Upper lobe of left lung (tissue), 6 donors: ENCODE data around the gene IP6K3. TPM values are rescaled to one million over a fixed set of nuclear protein-coding genes. Genes with fewer than 3 reads are reported as not detected.

ENCODE experiments used
- ATAC-seq, 2 donors: fragments of 200-7000 bp; cut with Tn5 transposase; one replicate each; pipeline ENCODE4 v1.9.1; 2022; ENCODE audit warnings: mild to moderate bottlenecking in 2 of 2, moderate library complexity in 2 of 2; ENCODE audit not compliant: low FRiP score in 2 of 2
- DNase-seq, 2 donors: peaks; one replicate each; pipeline ENCODE4 v3.0.0-alpha.2; 2019 to 2020
- H3K27ac ChIP-seq, 4 donors: fragments of 200-600 bp; sonication (generic); one replicate each; pipeline ENCODE4 v1.5.1; 2016 to 2019
- H3K27me3 ChIP-seq, 4 donors: fragments of 200-600 bp; sonication (generic); one replicate each; pipeline ENCODE4 v1.5.1; 2017 to 2019
- H3K36me3 ChIP-seq, 4 donors: fragments of 200-600 bp; sonication (generic); one replicate each; pipeline ENCODE4 v1.5.1; 2016 to 2019
- H3K4me1 ChIP-seq, 4 donors: fragments of 200-600 bp; sonication (generic); one replicate each; pipeline ENCODE4 v1.5.1; 2018 to 2019
- H3K4me3 ChIP-seq, 4 donors: fragments of 200-600 bp; sonication (generic); one replicate each; pipeline ENCODE4 v1.5.1; 2017 to 2019; ENCODE audit warnings: mild to moderate bottlenecking in 2 of 4, moderate library complexity in 1 of 4
- H3K9me3 ChIP-seq, 4 donors: fragments of 200-600 bp; sonication (generic); one replicate each; pipeline ENCODE4 v1.5.1; 2018 to 2019
- EP300 ChIP-seq, 4 donors: sonication (generic); formaldehyde crosslinking; IDR thresholded peaks; one replicate each; pipeline ENCODE4 v1.5.1; 2017; ENCODE audit warnings: antibody characterized with exemption in 4 of 4, control low read depth in 2 of 4
- POLR2A ChIP-seq, 4 donors: fragments of 450-650 bp; IDR thresholded peaks; one replicate each; pipeline ENCODE4 v1.5.1; 2016 to 2017; ENCODE audit warnings: antibody characterized with exemption in 4 of 4, mild to moderate bottlenecking in 2 of 4
- POLR2AphosphoS5 ChIP-seq, 2 donors: sonication (generic); formaldehyde crosslinking; IDR thresholded peaks; one replicate each; pipeline ENCODE4 v1.5.1; 2017; ENCODE audit warnings: antibody characterized with exemption in 2 of 2
- WGBS, 2 donors: methylation state at CpG; one replicate each; pipeline ENCODE4 v1.1.5; 2017 to 2018; 5-methylcytosine and 5-hydroxymethylcytosine counted together
- total RNA-seq, 6 donors: library from RNA; depleted of rRNA in 4 of 6; stranded (reverse); fragments of >200 nt in 4 of 6; gene quantifications; one replicate each; pipeline versions ENCODE4 v1.1.0 to v1.2.1, GENCODE V29; 2016 to 2021
- TF ChIP-seq, protein P1 (sequence below), 6 experiments: fragments of 450-650 bp in 4 of 6; fragments of 200-600 bp in 2 of 6; sonication (generic) in 2 of 6; IDR thresholded peaks; one replicate each; pipeline ENCODE4 v1.5.1; 2016 to 2019; ENCODE audit warnings: antibody characterized with exemption in 6 of 6
- donor health status: DM: no; HTN: no; CAD: no; lungs with moderate emphysema.
- donor health status: DM: no; HTN: yes; CAD: no; lungs with severe emphysema.

Gene IP6K3
- total RNA-seq, 6 donors from 2014 or later: 1.9 to 11.5 (median 4.9) TPM

DNA sequence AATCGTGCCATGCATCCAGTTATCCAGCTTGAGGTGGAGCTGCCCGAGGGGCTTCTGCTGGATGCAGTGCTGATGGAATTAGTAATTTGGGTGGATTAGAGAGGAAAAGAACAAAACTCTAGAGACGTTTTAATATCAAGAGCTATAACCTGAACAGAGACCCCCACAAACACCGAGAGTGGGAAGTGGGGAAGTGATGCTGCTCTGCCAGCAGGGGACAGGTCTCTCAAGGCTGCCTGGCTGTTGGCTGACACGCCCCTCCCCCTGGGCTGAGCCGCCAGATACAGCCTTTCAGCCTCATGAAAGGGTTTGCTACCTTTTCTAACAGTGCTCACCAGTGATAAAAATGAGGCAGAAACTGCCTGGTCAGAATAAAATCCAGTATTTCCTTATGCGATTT lies 32.6 kb upstream of the IP6K3 start:
- ATAC-seq (no peak), DNase-seq (no peak)
- Histone ChIP-seq H3K9me3 (no peaks in the 10 kb centered on the region), H3K27ac (no peak overlapping the region), H3K27me3 (no peaks in the 10 kb centered on the region), H3K4me3 (no peak overlapping the region), H3K36me3 (peaks cover 73 to 100% (median 98%) of the 10 kb centered on the region in 4 donors), H3K4me1 (peaks cover 0 to 17% (median 7%) of the 10 kb centered on the region in 4 donors)
- TF ChIP-seq EP300 (IDR thresholded peaks at IDR 0.05) (no peak), POLR2A (IDR thresholded peaks at IDR 0.05) (no peak), POLR2AphosphoS5 (IDR thresholded peaks at IDR 0.05) (no peak)
- TF ChIP-seq, protein P1, sequence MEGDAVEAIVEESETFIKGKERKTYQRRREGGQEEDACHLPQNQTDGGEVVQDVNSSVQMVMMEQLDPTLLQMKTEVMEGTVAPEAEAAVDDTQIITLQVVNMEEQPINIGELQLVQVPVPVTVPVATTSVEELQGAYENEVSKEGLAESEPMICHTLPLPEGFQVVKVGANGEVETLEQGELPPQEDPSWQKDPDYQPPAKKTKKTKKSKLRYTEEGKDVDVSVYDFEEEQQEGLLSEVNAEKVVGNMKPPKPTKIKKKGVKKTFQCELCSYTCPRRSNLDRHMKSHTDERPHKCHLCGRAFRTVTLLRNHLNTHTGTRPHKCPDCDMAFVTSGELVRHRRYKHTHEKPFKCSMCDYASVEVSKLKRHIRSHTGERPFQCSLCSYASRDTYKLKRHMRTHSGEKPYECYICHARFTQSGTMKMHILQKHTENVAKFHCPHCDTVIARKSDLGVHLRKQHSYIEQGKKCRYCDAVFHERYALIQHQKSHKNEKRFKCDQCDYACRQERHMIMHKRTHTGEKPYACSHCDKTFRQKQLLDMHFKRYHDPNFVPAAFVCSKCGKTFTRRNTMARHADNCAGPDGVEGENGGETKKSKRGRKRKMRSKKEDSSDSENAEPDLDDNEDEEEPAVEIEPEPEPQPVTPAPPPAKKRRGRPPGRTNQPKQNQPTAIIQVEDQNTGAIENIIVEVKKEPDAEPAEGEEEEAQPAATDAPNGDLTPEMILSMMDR (IDR thresholded peaks at IDR 0.05): no peak
- 91 to 95% methylated on average over 7 of the region's 7 CpGs for WGBS, 2 donors

DNA sequence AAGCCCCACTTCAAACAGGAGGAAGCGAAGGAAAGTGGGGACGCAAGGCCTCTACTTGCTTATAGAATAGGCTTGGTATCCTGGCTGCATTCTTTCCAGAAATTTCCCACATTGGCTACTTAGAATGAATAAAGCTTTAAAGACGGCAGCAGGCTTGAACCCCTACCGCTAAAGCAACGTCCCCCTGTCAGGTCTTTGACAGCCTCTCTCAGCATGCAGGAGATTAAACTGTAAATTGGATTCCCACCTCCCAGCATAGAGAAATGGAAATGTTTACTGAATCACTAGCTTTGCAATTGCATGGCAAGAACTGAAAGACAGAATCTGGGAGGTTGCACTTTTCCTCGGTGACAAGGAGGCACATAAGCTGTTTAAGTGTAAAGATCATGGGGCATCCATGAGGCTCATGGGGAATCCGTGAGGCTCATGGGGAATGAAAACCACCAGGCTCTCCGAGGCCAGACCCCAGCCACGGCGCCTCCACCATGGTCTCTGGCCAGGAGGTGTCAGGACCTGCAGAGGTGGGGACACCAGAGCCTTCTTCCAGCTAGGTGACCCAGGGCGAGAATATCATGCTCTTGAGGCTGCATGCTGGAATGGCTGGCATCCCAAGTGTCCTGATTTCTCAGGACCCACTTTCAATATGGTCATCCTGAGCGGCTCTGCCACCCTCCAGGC lies 31.9 kb upstream of the IP6K3 start:
- DNase-seq: no peak
- TF ChIP-seq POLR2A (IDR thresholded peaks at IDR 0.05) (no peak), EP300 (IDR thresholded peaks at IDR 0.05) (no peak), POLR2AphosphoS5 (IDR thresholded peaks at IDR 0.05) (no peak)
- TF ChIP-seq, protein P1 (IDR thresholded peaks at IDR 0.05): no peak
- WGBS, 2 donors: 87 to 91% methylated on average over 12 of the region's 12 CpGs
- Histone ChIP-seq H3K4me1 (peaks cover 0 to 17% (median 7%) of the 10 kb centered on the region in 4 donors), H3K27me3 (no peaks in the 10 kb centered on the region), H3K9me3 (no peaks in the 10 kb centered on the region), H3K4me3 (no peak overlapping the region), H3K36me3 (peaks cover 68 to 99% (median 97%) of the 10 kb centered on the region in 4 donors), H3K27ac (no peak overlapping the region)
- ATAC-seq: no peak

DNA sequence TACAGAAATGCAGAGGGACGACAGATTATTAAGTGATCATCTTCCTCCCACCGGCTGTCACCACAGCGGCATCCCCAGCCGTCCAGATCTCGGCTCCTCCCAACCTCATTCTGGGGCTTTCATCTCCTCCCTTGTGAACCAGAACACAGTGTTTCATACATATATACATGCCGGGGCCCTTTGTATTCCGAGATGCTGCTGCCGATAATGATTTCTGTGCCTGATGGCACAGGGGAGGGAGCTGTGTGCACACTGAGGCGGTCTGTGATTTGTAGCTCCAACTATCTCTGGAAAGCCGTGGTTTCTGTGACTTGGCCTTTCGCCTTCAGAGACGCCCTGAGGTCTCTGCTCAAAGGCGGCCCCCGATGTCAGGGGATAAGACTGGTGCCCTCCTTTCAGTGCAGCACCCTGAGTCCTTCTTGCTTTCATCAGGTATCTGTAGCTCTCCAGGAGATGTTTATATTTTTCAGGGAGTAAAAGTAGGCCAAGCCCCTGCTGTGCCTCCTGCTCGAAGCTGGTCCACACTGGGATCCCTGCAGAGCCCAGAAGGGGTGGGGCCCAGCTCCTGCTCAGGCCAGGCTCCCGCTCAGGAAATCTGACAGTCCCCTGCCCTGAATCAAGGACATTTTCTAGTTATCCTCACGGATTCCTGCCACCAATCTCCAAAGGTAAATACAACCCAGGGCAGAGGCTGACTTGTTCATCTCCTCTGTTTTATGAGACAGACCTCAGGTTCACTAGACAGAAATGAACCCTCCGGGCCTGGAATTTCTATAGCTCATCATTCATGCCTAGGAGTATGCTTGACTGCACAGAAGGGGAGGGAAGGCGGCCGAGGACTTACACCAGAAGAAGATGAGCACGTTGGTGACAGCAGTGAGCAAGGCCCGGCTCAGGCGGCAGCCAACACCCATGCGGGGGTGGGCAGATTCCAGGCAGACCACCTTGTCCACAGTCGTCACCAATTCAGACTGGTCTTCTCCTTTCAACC lies 31.0 kb upstream of the IP6K3 start:
- Histone ChIP-seq H3K4me3 (no peak overlapping the region), H3K36me3 (peaks cover 61 to 99% (median 97%) of the 10 kb centered on the region in 4 donors), H3K4me1 (peaks cover 2 to 18% (median 10%) of the 10 kb centered on the region in 4 donors), H3K9me3 (no peaks in the 10 kb centered on the region), H3K27me3 (no peaks in the 10 kb centered on the region), H3K27ac (no peak overlapping the region)
- ATAC-seq (no peak), DNase-seq (no peak)
- TF ChIP-seq POLR2A (IDR thresholded peaks at IDR 0.05) (no peak), POLR2AphosphoS5 (IDR thresholded peaks at IDR 0.05) (no peak), EP300 (IDR thresholded peaks at IDR 0.05) (no peak)
- TF ChIP-seq, protein P1 (IDR thresholded peaks at IDR 0.05): no peak
- WGBS, 2 donors: 94 to 95% methylated on average over 24 to 25 of the region's 25 CpGs

DNA sequence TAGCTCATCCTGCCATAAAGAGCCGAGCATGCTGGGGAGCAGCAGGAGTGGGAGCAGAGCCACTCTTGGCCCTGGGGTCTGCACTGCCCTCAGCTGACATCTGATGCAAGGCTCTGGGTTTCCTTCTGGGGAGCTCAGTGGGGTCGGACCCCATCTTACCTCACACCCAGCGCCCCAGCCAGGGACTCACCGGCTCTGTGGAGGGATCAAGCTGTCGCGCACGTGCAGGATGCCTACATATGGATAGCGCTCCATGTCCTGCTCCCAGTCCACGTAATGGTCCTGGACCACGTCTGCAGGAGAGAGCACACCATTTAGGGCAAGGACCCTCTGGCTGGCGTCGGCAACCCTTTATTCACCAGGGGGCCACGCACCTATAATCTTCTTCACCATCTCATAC lies 30.1 kb upstream of the IP6K3 start:
- Histone ChIP-seq H3K27ac (no peak overlapping the region), H3K36me3 (peaks cover 57 to 98% (median 95%) of the 10 kb centered on the region in 4 donors), H3K9me3 (no peaks in the 10 kb centered on the region), H3K4me3 (no peak overlapping the region), H3K4me1 (peaks cover 11 to 23% (median 18%) of the 10 kb centered on the region in 4 donors), H3K27me3 (no peaks in the 10 kb centered on the region)
- TF ChIP-seq, protein P1 (IDR thresholded peaks at IDR 0.05): no peak
- TF ChIP-seq EP300 (IDR thresholded peaks at IDR 0.05) (no peak), POLR2A (IDR thresholded peaks at IDR 0.05) (no peak), POLR2AphosphoS5 (IDR thresholded peaks at IDR 0.05) (no peak)
- 83 to 89% methylated on average over 3 to 13 of the region's 13 CpGs for WGBS, 2 donors
- DNase-seq (no peak), ATAC-seq (no peak)
